GM12878 (cell line): ENCODE measurements around the gene CYSRT1. TPM values are rescaled to one million over a fixed set of nuclear protein-coding genes. Genes with fewer than 3 reads are reported as not detected.

Experiments
- ATF3 ChIP-seq: IDR thresholded peaks from 2 replicates; pipeline ENCODE4 v1.6.1; 2011; ENCODE audit warnings: low read depth, mild to moderate bottlenecking, low read length, moderate library complexity, borderline replicate concordance; ENCODE audit errors: extremely low read depth
- BCL3 ChIP-seq: IDR thresholded peaks from 2 replicates; pipeline ENCODE4 v1.6.1; 2011; ENCODE audit warnings: borderline replicate concordance, low read depth, mild to moderate bottlenecking, moderate library complexity, low read length; ENCODE audit not compliant: insufficient read depth, poor library complexity, severe bottlenecking
- CHD2 ChIP-seq: IDR thresholded peaks from 2 replicates; pipeline ENCODE4 v1.6.1; 2011; ENCODE audit warnings: low read depth, low read length, improper control_type of control experiment, borderline replicate concordance
- E4F1 ChIP-seq: fragments of 450-650 bp; IDR thresholded peaks from 2 replicates; pipeline ENCODE4 v1.6.1; 2018; ENCODE audit warnings: borderline replicate concordance, mild to moderate bottlenecking; ENCODE audit not compliant: partially characterized antibody
- HCFC1 ChIP-seq: fragments of 150-350 bp; IDR thresholded peaks from 2 replicates; pipeline ENCODE4 v1.6.1; 2014; ENCODE audit warnings: low read length
- IKZF1 ChIP-seq: fragments of 450-650 bp; conservative IDR thresholded peaks from 2 replicates; pipeline ENCODE4 v1.6.1; 2017; ENCODE audit warnings: antibody characterized with exemption, mild to moderate bottlenecking
- MEF2B ChIP-seq: fragments of 450-650 bp; IDR thresholded peaks from 2 replicates; pipeline ENCODE4 v1.6.1; 2018; ENCODE audit warnings: mild to moderate bottlenecking, moderate library complexity; ENCODE audit not compliant: partially characterized antibody, poor library complexity, severe bottlenecking
- MYC ChIP-seq: IDR thresholded peaks from 2 replicates; pipeline ENCODE4 v1.6.1; 2011; ENCODE audit warnings: mild to moderate bottlenecking, low read length, moderate library complexity, inconsistent platforms; ENCODE audit not compliant: insufficient read depth, insufficient replicate concordance, insufficient read length, severe bottlenecking
- PBX3 ChIP-seq: IDR thresholded peaks from 2 replicates; pipeline ENCODE4 v1.6.1; 2011; ENCODE audit warnings: mild to moderate bottlenecking, low read depth, low read length, moderate library complexity; ENCODE audit not compliant: insufficient replicate concordance
- PKNOX1 ChIP-seq: fragments of 450-650 bp; IDR thresholded peaks from 2 replicates; pipeline ENCODE4 v1.6.1; 2016; ENCODE audit warnings: mild to moderate bottlenecking
- POLR2AphosphoS5 ChIP-seq: IDR thresholded peaks from 2 replicates; pipeline ENCODE4 v1.6.1; 2011; ENCODE audit warnings: mild to moderate bottlenecking, low read length, inconsistent platforms
- POU2F2 ChIP-seq: IDR thresholded peaks from 3 replicates; pipeline ENCODE4 v1.6.1; 2011; ENCODE audit warnings: low read depth, mild to moderate bottlenecking, low read length, borderline replicate concordance
- SKIL ChIP-seq: fragments of 450-650 bp; IDR thresholded peaks from 2 replicates; pipeline ENCODE4 v1.6.1; 2017; ENCODE audit warnings: mild to moderate bottlenecking, low read depth, inconsistent platforms; ENCODE audit not compliant: poor library complexity, severe bottlenecking
- SMARCA5 ChIP-seq: fragments of 450-650 bp; IDR thresholded peaks from 2 replicates; pipeline ENCODE4 v1.6.1; 2017; ENCODE audit warnings: mild to moderate bottlenecking
- SMC3 ChIP-seq: IDR thresholded peaks from 2 replicates; pipeline ENCODE4 v1.6.1; 2011; ENCODE audit warnings: low read length, improper control_type of control experiment, borderline replicate concordance
- SREBF2 ChIP-seq: IDR thresholded peaks from 2 replicates; pipeline ENCODE4 v1.6.1; 2012; ENCODE audit warnings: mild to moderate bottlenecking, low read length
- SUPT20H ChIP-seq: IDR thresholded peaks from 2 replicates; pipeline ENCODE4 v1.6.1; 2011; ENCODE audit warnings: low read depth, mild to moderate bottlenecking, low read length, moderate library complexity, borderline replicate concordance; ENCODE audit not compliant: control insufficient read depth
- TCF12 ChIP-seq: IDR thresholded peaks from 2 replicates; pipeline ENCODE4 v1.6.1; 2011; ENCODE audit warnings: low read depth, mild to moderate bottlenecking, low read length
- YY1 ChIP-seq: IDR thresholded peaks from 2 replicates; pipeline ENCODE4 v1.6.1; 2011; ENCODE audit warnings: low read depth, mild to moderate bottlenecking, low read length
- polyA plus RNA-seq, 11 experiments: library from polyadenylated mRNA; depleted of rRNA in 4 of 11; unstranded in 6 of 11; stranded (reverse) in 5 of 11; fragments of >200 nt; fragmentation: Nextera tagmentation in 4 of 11; fragmentation: Illumina TruSeq in 1 of 11; extraction: Ambion mirVana in 4 of 11; extraction: Trizol in 1 of 11; gene quantifications; 1 replicate in 1 of 11; 2 replicates in 10 of 11; pipeline versions ENCODE4 v1.2.1 to v1.2.3, GENCODE V29; 2011 to 2016; ENCODE audit warnings: inconsistent platforms in 2 of 11, missing spikeins in 2 of 11, low read depth in 1 of 11
- total RNA-seq, 4 experiments: library from RNA; depleted of rRNA in 3 of 4; stranded (reverse); fragments of >200 nt in 3 of 4; fragmentation: Illumina TruSeq in 1 of 4; extraction: Trizol in 1 of 4; gene quantifications; 2 replicates each; pipeline versions ENCODE4 v1.2.1 to v1.2.3, GENCODE V29; 2013 to 2021

Gene CYSRT1
- total and polyA plus RNA-seq, 10 of the 15 experiments (the other 5 are each of a cell fraction or from before 2014, with no cell fraction given) = 0.24 to 3.6 (median 0.97) TPM; not detected in 1

GRCh38 chr9:137223078-137223970, 1.6 kb upstream of the CYSRT1 start (continued):
- no peak for TF ChIP-seq ATF3
- peak; percentile 91 for TF ChIP-seq YY1
- TF ChIP-seq POU2F2 = peak; percentile 48; the same call in 1 of the 3 replicates
- TF ChIP-seq SUPT20H = no peak
- peak; percentile 94 for TF ChIP-seq PKNOX1
- no peak for TF ChIP-seq SMC3
- TF ChIP-seq SREBF2 = peak; percentile 49; the same call in 1 of the 2 replicates
- TF ChIP-seq E4F1 = no peak
- TF ChIP-seq HCFC1 = peak; percentile 61; the same call in 1 of the 2 replicates
- peak; percentile 16 for TF ChIP-seq MEF2B
- peak; percentile 91 for TF ChIP-seq IKZF1
- TF ChIP-seq PBX3 = peak; percentile 83
- TF ChIP-seq POLR2AphosphoS5 = peak; percentile 80
- no peak for TF ChIP-seq MYC
- no peak for TF ChIP-seq SKIL
- 0 out of 2 replicates have a peak, but pooled peaks have one; percentile 33 for TF ChIP-seq SMARCA5
- peak; percentile 53; the same call in 1 of the 2 replicates for TF ChIP-seq CHD2
- TF ChIP-seq TCF12 = no peak
- TF ChIP-seq BCL3 = no peak
